Measurements from ENCODE around the gene BAIAP2.

The BAIAP2 gene

DNA sequence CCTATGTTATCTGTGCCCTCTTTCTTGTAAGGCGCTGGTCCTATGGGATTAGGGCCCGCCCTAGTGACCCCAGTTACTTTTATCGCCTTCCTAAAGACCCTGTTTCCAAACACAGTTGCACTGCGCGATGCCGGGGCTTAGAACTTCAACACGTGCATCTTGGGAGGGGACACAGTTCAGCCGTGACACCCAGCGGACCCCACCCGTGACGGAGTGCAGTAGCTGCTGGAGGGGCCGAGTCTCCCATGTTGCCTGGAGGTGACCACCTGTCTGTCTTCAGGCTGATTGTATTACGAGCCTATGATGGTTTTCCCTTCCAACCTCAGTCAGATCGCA is 9.4 kb downstream of the BAIAP2 start:
- TF ChIP-seq FOXP2 (optimal IDR thresholded peaks at IDR 0.05; ENCODE audit: borderline replicate concordance, extremely low read depth, extremely low read length, insufficient read depth): no peak
- no peak for TF ChIP-seq POLR2AphosphoS5 (IDR thresholded peaks at IDR 0.05; ENCODE audit: low read depth, low read length)
- no peak for TF ChIP-seq SIN3A (IDR thresholded peaks at IDR 0.05; ENCODE audit: borderline replicate concordance, insufficient read depth, low read length)
- TF ChIP-seq, protein P1, sequence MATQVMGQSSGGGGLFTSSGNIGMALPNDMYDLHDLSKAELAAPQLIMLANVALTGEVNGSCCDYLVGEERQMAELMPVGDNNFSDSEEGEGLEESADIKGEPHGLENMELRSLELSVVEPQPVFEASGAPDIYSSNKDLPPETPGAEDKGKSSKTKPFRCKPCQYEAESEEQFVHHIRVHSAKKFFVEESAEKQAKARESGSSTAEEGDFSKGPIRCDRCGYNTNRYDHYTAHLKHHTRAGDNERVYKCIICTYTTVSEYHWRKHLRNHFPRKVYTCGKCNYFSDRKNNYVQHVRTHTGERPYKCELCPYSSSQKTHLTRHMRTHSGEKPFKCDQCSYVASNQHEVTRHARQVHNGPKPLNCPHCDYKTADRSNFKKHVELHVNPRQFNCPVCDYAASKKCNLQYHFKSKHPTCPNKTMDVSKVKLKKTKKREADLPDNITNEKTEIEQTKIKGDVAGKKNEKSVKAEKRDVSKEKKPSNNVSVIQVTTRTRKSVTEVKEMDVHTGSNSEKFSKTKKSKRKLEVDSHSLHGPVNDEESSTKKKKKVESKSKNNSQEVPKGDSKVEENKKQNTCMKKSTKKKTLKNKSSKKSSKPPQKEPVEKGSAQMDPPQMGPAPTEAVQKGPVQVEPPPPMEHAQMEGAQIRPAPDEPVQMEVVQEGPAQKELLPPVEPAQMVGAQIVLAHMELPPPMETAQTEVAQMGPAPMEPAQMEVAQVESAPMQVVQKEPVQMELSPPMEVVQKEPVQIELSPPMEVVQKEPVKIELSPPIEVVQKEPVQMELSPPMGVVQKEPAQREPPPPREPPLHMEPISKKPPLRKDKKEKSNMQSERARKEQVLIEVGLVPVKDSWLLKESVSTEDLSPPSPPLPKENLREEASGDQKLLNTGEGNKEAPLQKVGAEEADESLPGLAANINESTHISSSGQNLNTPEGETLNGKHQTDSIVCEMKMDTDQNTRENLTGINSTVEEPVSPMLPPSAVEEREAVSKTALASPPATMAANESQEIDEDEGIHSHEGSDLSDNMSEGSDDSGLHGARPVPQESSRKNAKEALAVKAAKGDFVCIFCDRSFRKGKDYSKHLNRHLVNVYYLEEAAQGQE (IDR thresholded peaks at IDR 0.05; ENCODE audit: insufficient read depth in 1 of 2, low read depth in 2 of 2, low read length in 2 of 2): no peak
- TF ChIP-seq TAF1 (IDR thresholded peaks at IDR 0.05; ENCODE audit: borderline replicate concordance, insufficient read depth, low read length): no peak

DNA sequence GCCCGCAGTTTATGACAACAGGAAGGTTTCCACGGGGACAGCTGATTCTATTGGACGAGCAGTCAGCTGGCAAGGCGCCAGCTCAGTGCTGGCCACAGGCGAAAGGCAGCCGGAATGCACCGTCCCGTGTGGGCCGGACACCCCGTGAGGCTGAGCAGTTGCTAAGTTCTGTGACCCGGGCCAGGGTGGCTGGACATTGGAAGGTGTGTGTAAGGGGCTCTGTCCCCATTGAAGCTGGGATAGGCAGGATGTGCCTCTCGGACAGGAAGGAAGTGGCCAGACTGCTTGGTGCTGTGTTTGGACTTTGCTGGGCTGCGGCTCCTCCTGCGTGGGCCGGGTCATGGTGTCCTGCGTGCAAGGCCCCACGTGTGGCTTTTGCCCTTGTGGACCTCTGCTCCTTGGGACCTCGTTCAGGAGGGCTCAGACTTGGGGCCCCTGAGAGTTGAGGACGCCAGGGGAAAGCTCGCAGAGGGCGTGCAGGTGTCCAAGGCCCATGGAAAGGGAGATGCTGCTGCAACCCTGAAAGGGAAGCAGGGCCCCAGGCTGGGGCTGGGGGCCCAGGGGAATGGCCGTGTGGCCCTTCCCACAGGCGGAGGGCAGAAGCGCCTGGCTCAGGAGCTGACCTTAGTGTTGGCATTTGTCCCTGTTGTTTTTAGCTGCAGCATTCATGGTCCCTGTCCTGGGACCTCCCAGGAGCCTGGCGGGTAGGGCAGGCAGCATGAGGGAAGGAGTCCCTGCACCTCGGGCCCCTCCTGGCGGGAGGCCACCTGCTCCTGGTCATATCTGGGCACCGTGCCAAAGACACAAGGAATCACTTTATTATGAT is 10.0 kb downstream of the BAIAP2 start:
- TF ChIP-seq FOXP2 (optimal IDR thresholded peaks at IDR 0.05; ENCODE audit: borderline replicate concordance, extremely low read depth, extremely low read length, insufficient read depth) (no peak), TAF1 (IDR thresholded peaks at IDR 0.05; ENCODE audit: borderline replicate concordance, insufficient read depth, low read length) (0 out of 2 replicates have a peak, but pooled peaks have one; percentile 23), SIN3A (IDR thresholded peaks at IDR 0.05; ENCODE audit: borderline replicate concordance, insufficient read depth, low read length) (peak; percentile 66; the same call in 1 of the 2 replicates), POLR2AphosphoS5 (IDR thresholded peaks at IDR 0.05; ENCODE audit: low read depth, low read length) (0 out of 2 replicates have a peak, but pooled peaks have one; percentile 22)
- TF ChIP-seq, protein P1 (IDR thresholded peaks at IDR 0.05; ENCODE audit: insufficient read depth in 1 of 2, low read depth in 2 of 2, low read length in 2 of 2): 0 out of 4 replicates have a peak, but pooled peaks of 1 of the 2 experiments have one; percentile 4

DNA sequence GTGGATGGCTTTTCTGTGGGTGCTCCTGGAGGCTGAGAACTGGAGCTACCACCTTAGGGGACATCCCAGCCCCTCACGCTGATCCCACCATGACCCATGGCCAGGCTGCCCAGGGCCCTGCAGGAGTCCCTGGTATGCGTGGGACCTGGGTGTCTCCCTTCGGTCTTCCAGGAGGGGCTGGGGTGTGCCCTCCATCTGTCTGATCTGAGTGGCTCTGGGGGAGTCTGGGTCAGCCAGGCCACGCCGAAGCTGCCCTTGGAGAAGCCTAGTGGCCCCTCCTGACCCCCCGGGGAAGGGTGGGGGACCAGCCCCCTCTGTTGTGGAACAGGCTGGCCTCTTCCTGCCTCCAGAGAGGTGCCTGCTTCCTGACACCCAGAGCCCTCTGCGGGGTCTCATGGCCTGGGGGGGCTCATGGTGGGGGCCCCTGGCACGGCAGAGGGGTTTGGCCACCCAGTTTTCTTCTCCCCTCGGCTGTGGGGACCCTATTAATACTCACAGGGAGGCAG is 10.7 kb downstream of the BAIAP2 start:
- TF ChIP-seq, protein P1 (IDR thresholded peaks at IDR 0.05; ENCODE audit: insufficient read depth in 1 of 2, low read depth in 2 of 2, low read length in 2 of 2): no peak
- TF ChIP-seq FOXP2 (optimal IDR thresholded peaks at IDR 0.05; ENCODE audit: borderline replicate concordance, extremely low read depth, extremely low read length, insufficient read depth) (no peak), SIN3A (IDR thresholded peaks at IDR 0.05; ENCODE audit: borderline replicate concordance, insufficient read depth, low read length) (no peak), POLR2AphosphoS5 (IDR thresholded peaks at IDR 0.05; ENCODE audit: low read depth, low read length) (no peak), TAF1 (IDR thresholded peaks at IDR 0.05; ENCODE audit: borderline replicate concordance, insufficient read depth, low read length) (no peak)

DNA sequence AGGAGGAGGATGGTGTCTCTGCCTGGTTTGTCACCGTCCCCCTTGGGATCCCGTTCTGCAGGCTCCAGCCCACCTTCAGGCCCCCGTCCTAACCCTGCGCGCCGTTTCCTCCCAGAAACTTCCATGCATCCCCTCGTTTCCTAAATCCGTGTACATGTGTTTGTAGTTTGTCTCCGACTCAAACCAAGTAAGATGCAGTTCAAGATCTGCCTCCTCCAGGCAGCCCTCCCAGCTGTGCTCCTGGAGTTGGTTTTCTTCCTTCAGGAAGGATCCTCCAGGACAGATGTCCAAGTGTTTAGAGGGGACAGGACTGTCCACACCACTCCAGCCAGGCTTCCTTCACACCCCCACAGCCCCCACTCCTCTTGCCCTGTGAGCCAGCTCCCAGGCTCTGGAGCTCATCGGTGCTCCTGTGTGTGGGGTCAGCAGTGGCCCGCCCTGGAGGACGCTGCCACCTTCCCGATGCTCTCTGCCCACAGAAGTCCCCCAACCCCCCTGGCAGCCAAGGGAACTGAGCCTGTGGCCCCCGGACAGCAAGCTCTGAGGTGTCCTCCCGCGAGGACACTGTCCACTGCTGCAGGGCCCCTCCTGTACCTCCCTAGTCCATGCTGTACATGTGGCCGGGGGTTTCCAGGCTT is 11.3 kb downstream of the BAIAP2 start:
- no peak for TF ChIP-seq FOXP2 (optimal IDR thresholded peaks at IDR 0.05; ENCODE audit: borderline replicate concordance, extremely low read depth, extremely low read length, insufficient read depth)
- no peak for TF ChIP-seq SIN3A (IDR thresholded peaks at IDR 0.05; ENCODE audit: borderline replicate concordance, insufficient read depth, low read length)
- TF ChIP-seq POLR2AphosphoS5 (IDR thresholded peaks at IDR 0.05; ENCODE audit: low read depth, low read length): no peak
- TF ChIP-seq, protein P1 (IDR thresholded peaks at IDR 0.05; ENCODE audit: insufficient read depth in 1 of 2, low read depth in 2 of 2, low read length in 2 of 2): no peak
- no peak for TF ChIP-seq TAF1 (IDR thresholded peaks at IDR 0.05; ENCODE audit: borderline replicate concordance, insufficient read depth, low read length)

Measured in PFSK-1 (cell line).